Measurements from ENCODE around the gene RFX8.

- TF ChIP-seq CTCF (IDR thresholded peaks at IDR 0.05; ENCODE audit: low read length), result no peak
- TF ChIP-seq EZH2phosphoT487 (IDR thresholded peaks at IDR 0.05; ENCODE audit: low read length), result no peak
- TF ChIP-seq EZH2 (optimal IDR thresholded peaks at IDR 0.05; ENCODE audit: low read depth, low read length), result no peak
Observed at GRCh38 chr2:101516823-101517690, 42.1 kb upstream of the RFX8 start.

Measured in MM.1S (cell line).